ENCODE measurements around the gene LINGO3. TPM values are rescaled to one million over a fixed set of nuclear protein-coding genes. Genes with fewer than 3 reads are reported as not detected.
A peak's percentile ranks its signal among the peaks of the same experiment; 100 is the strongest.

LINGO3 gene
- total RNA-seq, 3 donors from 2014 or later, result not detected

DNA sequence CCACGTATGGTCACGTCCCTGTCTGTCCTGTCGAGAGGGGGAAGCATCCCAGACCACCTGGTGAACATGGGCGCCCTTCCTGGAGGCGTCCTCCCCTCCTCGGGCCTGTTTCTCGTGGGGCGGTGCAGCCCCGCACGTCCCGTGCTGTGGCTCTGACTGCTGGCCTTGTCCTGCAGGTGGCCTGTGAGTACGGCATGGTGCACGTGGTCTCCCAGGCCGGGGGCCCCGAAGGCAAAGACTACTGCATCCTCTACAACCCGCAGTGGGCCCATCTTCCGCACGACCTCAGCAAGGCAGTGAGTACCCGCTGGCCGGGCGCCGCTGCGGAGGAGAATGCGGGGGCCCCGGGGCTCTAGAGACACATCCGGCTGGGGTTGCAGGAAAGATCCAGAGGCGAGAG lies 26.5 kb upstream of the LINGO3 start:
- intact Hi-C loops (cut with DNase I, micrococcal nuclease), result no loop called here
- no peaks in the 10 kb centered on the region for H3K9me3 ChIP-seq
- no peak for TF ChIP-seq CTCF (IDR thresholded peaks at IDR 0.05)
- DNase-seq (peak in 1 of 3 donors; percentile 56), ATAC-seq (no peak)
- H3K36me3 ChIP-seq (ENCODE audit: low read depth), result no peaks in the 10 kb centered on the region
- peaks cover 47% of the 10 kb centered on the region for H3K4me1 ChIP-seq (ENCODE audit: low read depth)
- H3K4me3 ChIP-seq, result no peak overlapping the region

- H3K9me3 ChIP-seq, result no peaks in the 10 kb centered on the region
- DNase-seq, result peak in 1 of 3 donors; percentile 57
- intact Hi-C loops (cut with DNase I, micrococcal nuclease), result no loop called here
- ATAC-seq, result peak; percentile 1
- peaks cover 51% of the 10 kb centered on the region for H3K4me1 ChIP-seq (ENCODE audit: low read depth)
- no peak for TF ChIP-seq CTCF (IDR thresholded peaks at IDR 0.05)
- H3K36me3 ChIP-seq (ENCODE audit: low read depth), result no peaks in the 10 kb centered on the region
- H3K4me3 ChIP-seq, result no peak overlapping the region
Observed at GRCh38 chr19:2333807-2334211, 25.9 kb upstream of the LINGO3 start.

GRCh38 chr19:2333027-2333806 lies 25.3 kb upstream of the LINGO3 start:
- Histone ChIP-seq H3K36me3 (ENCODE audit: low read depth) (no peaks in the 10 kb centered on the region), H3K9me3 (no peaks in the 10 kb centered on the region), H3K4me1 (ENCODE audit: low read depth) (peaks cover 51% of the 10 kb centered on the region), H3K4me3 (no peak overlapping the region)
- TF ChIP-seq CTCF (IDR thresholded peaks at IDR 0.05), result no peak
- peak; percentile 38 for ATAC-seq
- intact Hi-C loops (cut with DNase I, micrococcal nuclease), result no loop called here
- DNase-seq, result peak; percentile 70 to 87 (median 86)

- Histone ChIP-seq H3K4me1 (ENCODE audit: low read depth) (peaks cover 54% of the 10 kb centered on the region), H3K36me3 (ENCODE audit: low read depth) (no peaks in the 10 kb centered on the region), H3K9me3 (no peaks in the 10 kb centered on the region), H3K4me3 (no peak overlapping the region)
- intact Hi-C loops (cut with DNase I, micrococcal nuclease), result no loop called here
- TF ChIP-seq CTCF (IDR thresholded peaks at IDR 0.05), result no peak
- ATAC-seq (peak; percentile 37), DNase-seq (peak; percentile 65 to 84 (median 76))
Observed at GRCh38 chr19:2332341-2333026, 24.5 kb upstream of the LINGO3 start.

GRCh38 chr19:2331601-2332246 lies 23.8 kb upstream of the LINGO3 start:
- ATAC-seq, result no peak
- Histone ChIP-seq H3K9me3 (no peaks in the 10 kb centered on the region), H3K36me3 (ENCODE audit: low read depth) (no peaks in the 10 kb centered on the region), H3K4me3 (no peak overlapping the region), H3K4me1 (ENCODE audit: low read depth) (peaks cover 60% of the 10 kb centered on the region)
- intact Hi-C loops (cut with DNase I, micrococcal nuclease), result no loop called here
- peak in 1 of 3 donors; percentile 58 for DNase-seq
- no peak for TF ChIP-seq CTCF (IDR thresholded peaks at IDR 0.05)

Measured in mucosa of descending colon (tissue), 3 donors.